IMR-90 (cell line): ENCODE results near the gene SIAH1. TPM values are rescaled to one million over a fixed set of nuclear protein-coding genes. Genes with fewer than 3 reads are reported as not detected.

Experiments
- ATAC-seq: fragments of 200-7000 bp; cut with Tn5 transposase; 2 replicates; pipeline ENCODE4 v1.9.1; 2020; ENCODE audit warnings: low read depth, mild to moderate bottlenecking, moderate library complexity
- BruUV-seq: library from RNA; stranded (reverse); fragments of 400-500 nt; replicated peaks from 2 replicates; lab custom pipeline; 2021; lab: Mats Ljungman, UMichigan
- CTCF ChIA-PET: fragments of 300-600 bp; formaldehyde crosslinking; extraction: SDS; loops from one replicate; lab custom pipeline; 2021; ENCODE audit warnings: antibody characterized with exemption; lab: Yijun Ruan, JAX
- POLR2A ChIA-PET: fragments of 300-600 bp; sonication (Branson Sonifier 250); formaldehyde crosslinking; loops from one replicate; lab custom pipeline; 2022; ENCODE audit warnings: antibody characterized with exemption; ENCODE audit not compliant: unreplicated experiment; lab: Charles Lee
- DNase-seq: peaks from one replicate; pipeline ENCODE4 v3.0.0; 2013
- H2AFZ ChIP-seq: replicated peaks from 2 replicates; pipeline ENCODE3; 2013; ENCODE audit warnings: low read length, mild to moderate bottlenecking; ENCODE audit not compliant: poor library complexity
- H2AK5ac ChIP-seq: 2 replicates; pipeline ENCODE4 v1.6.1; 2013; ENCODE audit warnings: low read depth, low read length, inconsistent platforms
- H2AK9ac ChIP-seq: replicated peaks from 2 replicates; pipeline ENCODE3; 2013; ENCODE audit warnings: mild to moderate bottlenecking, low read depth, low read length, moderate library complexity; ENCODE audit not compliant: poor library complexity
- H2BK120ac ChIP-seq: 2 replicates; pipeline ENCODE4 v1.6.1; 2013; ENCODE audit warnings: low read depth, low read length, inconsistent platforms
- H2BK15ac ChIP-seq: 3 replicates; pipeline ENCODE4 v1.6.1; 2013; ENCODE audit warnings: low read depth, low read length, inconsistent platforms
- H2BK20ac ChIP-seq: 2 replicates; pipeline ENCODE4 v1.6.1; 2013; ENCODE audit warnings: low read depth, mild to moderate bottlenecking, inconsistent platforms, low read length, moderate library complexity
- H2BK5ac ChIP-seq: 2 replicates; pipeline ENCODE4 v1.6.1; 2013; ENCODE audit warnings: mild to moderate bottlenecking, low read depth, low read length, inconsistent platforms; ENCODE audit not compliant: poor library complexity, severe bottlenecking
- H3K14ac ChIP-seq: replicated peaks from 2 replicates; pipeline ENCODE4 v1.6.1; 2013; ENCODE audit warnings: low read depth, low read length, inconsistent platforms
- H3K18ac ChIP-seq: 2 replicates; pipeline ENCODE4 v1.6.1; 2013; ENCODE audit warnings: low read depth, low read length, control low read depth
- H3K23ac ChIP-seq: 2 replicates; pipeline ENCODE4 v1.6.1; 2013; ENCODE audit warnings: low read depth, low read length, inconsistent platforms
- H3K27ac ChIP-seq: 2 replicates; pipeline ENCODE4 v1.5.1; 2013; ENCODE audit warnings: mild to moderate bottlenecking, control low read depth, low read length; ENCODE audit not compliant: insufficient read depth
- H3K27me3 ChIP-seq: 2 replicates; pipeline ENCODE4 v1.6.1; 2013; ENCODE audit warnings: low read length; ENCODE audit not compliant: control insufficient read depth, insufficient read depth
- H3K36me3 ChIP-seq: 2 replicates; pipeline ENCODE4 v1.6.1; 2013; ENCODE audit warnings: low read length, mixed read lengths; ENCODE audit not compliant: control insufficient read depth, insufficient read depth
- H3K4ac ChIP-seq: 2 replicates; pipeline ENCODE4 v1.6.1; 2013; ENCODE audit warnings: low read depth, low read length, inconsistent platforms
- H3K4me1 ChIP-seq: 2 replicates; pipeline ENCODE4 v1.6.1; 2013; ENCODE audit warnings: low read length, mixed read lengths; ENCODE audit not compliant: control insufficient read depth, insufficient read depth
- H3K4me2 ChIP-seq: 2 replicates; pipeline ENCODE4 v1.6.1; 2013; ENCODE audit warnings: low read depth, mild to moderate bottlenecking, control low read depth, low read length, moderate library complexity
- H3K4me3 ChIP-seq: 2 replicates; pipeline ENCODE4 v1.5.1; 2013; ENCODE audit warnings: low read depth, mild to moderate bottlenecking, control low read depth, low read length, moderate library complexity; ENCODE audit not compliant: insufficient read depth
- H3K56ac ChIP-seq: 2 replicates; pipeline ENCODE4 v1.6.1; 2013; ENCODE audit warnings: low read length, inconsistent platforms; ENCODE audit not compliant: insufficient read depth; ENCODE audit errors: extremely low read depth
- H3K79me1 ChIP-seq, 2 experiments: 2 replicates each; pipeline ENCODE4 v1.6.1; 2013; ENCODE audit warnings: low read length in 2 of 2, inconsistent platforms in 1 of 2, low read depth in 1 of 2
- H3K9ac ChIP-seq: 2 replicates; pipeline ENCODE4 v1.6.1; 2013; ENCODE audit warnings: low read depth, low read length, control low read depth
- H3K9me1 ChIP-seq: 2 replicates; pipeline ENCODE4 v1.6.1; 2013; ENCODE audit warnings: low read length, inconsistent platforms; ENCODE audit not compliant: insufficient read depth
- H3K9me3 ChIP-seq: 2 replicates; pipeline ENCODE4 v1.6.1; 2013; ENCODE audit warnings: low read length; ENCODE audit not compliant: control insufficient read depth, insufficient read depth
- H4K20me1 ChIP-seq: 2 replicates; pipeline ENCODE4 v1.6.1; 2013; ENCODE audit warnings: low read length, inconsistent platforms; ENCODE audit not compliant: insufficient read depth
- H4K5ac ChIP-seq: 2 replicates; pipeline ENCODE4 v1.6.1; 2013; ENCODE audit warnings: mild to moderate bottlenecking, low read depth, low read length, control low read depth
- H4K8ac ChIP-seq, 2 experiments: 2 replicates each; pipeline ENCODE4 v1.6.1; 2013; ENCODE audit warnings: low read depth in 2 of 2, low read length in 2 of 2, control low read depth in 1 of 2, inconsistent platforms in 1 of 2
- H4K91ac ChIP-seq: 2 replicates; pipeline ENCODE4 v1.6.1; 2013; ENCODE audit warnings: low read depth, low read length, inconsistent platforms; ENCODE audit not compliant: insufficient read depth
- BHLHE40 ChIP-seq: fragments of 150-350 bp; IDR thresholded peaks from 2 replicates; pipeline ENCODE4 v1.6.1; 2016; ENCODE audit warnings: mild to moderate bottlenecking, low read depth, low read length
- CEBPB ChIP-seq: IDR thresholded peaks from 2 replicates; pipeline ENCODE4 v1.6.1; 2012; ENCODE audit warnings: low read depth, low read length, improper control_type of control experiment
- CHD1 ChIP-seq: IDR thresholded peaks from 2 replicates; pipeline ENCODE4 v1.6.1; 2012; ENCODE audit warnings: low read depth, low read length, improper control_type of control experiment
- MXI1 ChIP-seq: IDR thresholded peaks from 2 replicates; pipeline ENCODE4 v1.6.1; 2012; ENCODE audit warnings: low read depth, mild to moderate bottlenecking, low read length, moderate library complexity, borderline replicate concordance
- NFE2L2 ChIP-seq: fragments of 150-350 bp; IDR thresholded peaks from 2 replicates; pipeline ENCODE4 v1.6.1; 2016; ENCODE audit warnings: low read depth, mild to moderate bottlenecking, low read length
- POLR2A ChIP-seq: IDR thresholded peaks from 2 replicates; pipeline ENCODE4 v1.6.1; 2012; ENCODE audit warnings: mild to moderate bottlenecking, low read depth, low read length
- RAD21 ChIP-seq: IDR thresholded peaks from 2 replicates; pipeline ENCODE4 v1.6.1; 2012; ENCODE audit warnings: low read length, improper control_type of control experiment
- RCOR1 ChIP-seq: IDR thresholded peaks from 2 replicates; pipeline ENCODE4 v1.6.1; 2012; ENCODE audit warnings: mild to moderate bottlenecking, low read length, improper control_type of control experiment; ENCODE audit not compliant: insufficient replicate concordance
- whole genome bisulfite sequencing, 2 experiments: methylation state at CpG; one replicate each; pipeline versions ENCODE4 v1.1.5 to v1.1.7; 2013; ENCODE audit warnings: missing lambda C conversion rate in 2 of 2; ENCODE audit not compliant: insufficient read length in 1 of 2; ENCODE audit errors: extremely low coverage in 2 of 2; 5-methylcytosine and 5-hydroxymethylcytosine counted together
- dilution Hi-C: fragments of 300-500 bp; cut with HindIII; formaldehyde crosslinking; loops from one replicate; pipeline ENCODE4 v1.14.3; 2018; ENCODE audit warnings: low sequenced_read_pairs; ENCODE audit not compliant: unreplicated experiment
- in situ Hi-C: fragments of 300-500 bp; cut with MboI; formaldehyde crosslinking; loops from 3 replicates; pipeline ENCODE4 v1.14.3; 2019; ENCODE audit warnings: low sequenced_read_pairs, inconsistent platforms, mixed read lengths
- intact Hi-C: fragments of 100-400 bp; cut with micrococcal nuclease; formaldehyde crosslinking; loops from 2 replicates; pipeline ENCODE4 v1.10.0; 2022
- polyA plus RNA-seq, 3 experiments: library from polyadenylated mRNA; depleted of rRNA; stranded (reverse); fragments of >200 nt; gene quantifications; 2 replicates each; pipeline ENCODE4 v1.2.3, GENCODE V29; 2012; ENCODE audit warnings: low replicate concordance in 1 of 3
- total RNA-seq: library from RNA; depleted of rRNA; stranded (reverse); fragments of >200 nt; gene quantifications from 2 replicates; pipeline ENCODE4 v1.2.3, GENCODE V29; 2012
- TF ChIP-seq, protein P1 (sequence below): fragments of 150-350 bp; IDR thresholded peaks from 2 replicates; pipeline ENCODE4 v1.6.1; 2016; ENCODE audit warnings: low read depth, mild to moderate bottlenecking, low read length, moderate library complexity, borderline replicate concordance
- TF ChIP-seq, protein P2 (sequence below): fragments of 150-350 bp; IDR thresholded peaks from 2 replicates; pipeline ENCODE4 v1.6.1; 2017; ENCODE audit warnings: mild to moderate bottlenecking, antibody characterized with exemption, low read length, low read depth

Gene SIAH1
- total and polyA plus RNA-seq, 2 of the 4 experiments (the other 2 are of a cell fraction): 10.3 to 17.7 TPM

DNA sequence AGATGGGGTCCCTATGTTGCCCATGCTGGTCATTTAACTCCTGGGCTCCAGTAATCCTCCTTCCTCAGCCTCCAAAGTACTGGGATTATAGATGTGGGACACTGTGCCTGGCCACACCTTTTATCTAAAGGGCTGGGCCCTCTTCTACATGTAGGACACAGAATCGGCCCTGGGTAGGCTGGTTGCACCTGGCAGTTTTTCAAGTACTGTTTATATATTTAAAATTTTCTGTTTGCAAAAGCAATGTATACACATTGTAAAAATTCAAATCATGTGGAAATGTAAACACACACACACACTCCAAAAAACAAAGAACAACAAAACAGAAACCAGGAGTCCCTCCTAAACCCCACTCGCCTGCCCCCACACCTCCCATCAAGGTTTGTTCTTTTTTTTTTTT is 28.1 kb upstream of the SIAH1 start:
- no peaks in the 10 kb centered on the region for H3K9me3 ChIP-seq
- CTCF ChIA-PET: no interaction called here
- in situ Hi-C loops (no loop called here), intact Hi-C loops (no loop called here), dilution Hi-C loops (no loop called here)
- no peak overlapping the region; the same call in 1 of the 2 replicates for H2AK5ac ChIP-seq
- no peak overlapping the region for H3K14ac ChIP-seq
- H4K5ac ChIP-seq: no peak overlapping the region
- H2BK20ac ChIP-seq: no peak overlapping the region
- no peak for DNase-seq
- no peak overlapping the region for H3K56ac ChIP-seq
- BruUV-seq: no TSS peak
- no peak for ATAC-seq
- no peak overlapping the region for H2AFZ ChIP-seq
- WGBS, 2 experiments: no CpG with 5 or more reads among the region's 2 CpGs
- H3K27ac ChIP-seq: no peak overlapping the region
- H4K8ac ChIP-seq: no peak overlapping the region
- no peak overlapping the region for H3K18ac ChIP-seq
- H3K27me3 ChIP-seq: no peaks in the 10 kb centered on the region
- H2BK15ac ChIP-seq: no peak overlapping the region
- no peaks in the 10 kb centered on the region for H3K36me3 ChIP-seq
- no peak overlapping the region for H2AK9ac ChIP-seq
- no peak overlapping the region for H3K23ac ChIP-seq
- H3K79me1 ChIP-seq: no peaks in the 10 kb centered on the region
- POLR2A ChIA-PET: no interaction called here
- no peak overlapping the region for H3K4me2 ChIP-seq
- H3K4me1 ChIP-seq: peaks cover 14% of the 10 kb centered on the region
- H2BK5ac ChIP-seq: no peak overlapping the region
- no peak overlapping the region for H4K91ac ChIP-seq
- peaks cover 7% of the 10 kb centered on the region; the same call in 1 of the 2 replicates for H3K9me1 ChIP-seq
- H3K4me3 ChIP-seq: no peak overlapping the region
- TF ChIP-seq RAD21 (no peak), MXI1 (no peak), CHD1 (no peak), CEBPB (no peak), POLR2A (no peak), RCOR1 (no peak), BHLHE40 (no peak), NFE2L2 (no peak)
- TF ChIP-seq, protein P1, sequence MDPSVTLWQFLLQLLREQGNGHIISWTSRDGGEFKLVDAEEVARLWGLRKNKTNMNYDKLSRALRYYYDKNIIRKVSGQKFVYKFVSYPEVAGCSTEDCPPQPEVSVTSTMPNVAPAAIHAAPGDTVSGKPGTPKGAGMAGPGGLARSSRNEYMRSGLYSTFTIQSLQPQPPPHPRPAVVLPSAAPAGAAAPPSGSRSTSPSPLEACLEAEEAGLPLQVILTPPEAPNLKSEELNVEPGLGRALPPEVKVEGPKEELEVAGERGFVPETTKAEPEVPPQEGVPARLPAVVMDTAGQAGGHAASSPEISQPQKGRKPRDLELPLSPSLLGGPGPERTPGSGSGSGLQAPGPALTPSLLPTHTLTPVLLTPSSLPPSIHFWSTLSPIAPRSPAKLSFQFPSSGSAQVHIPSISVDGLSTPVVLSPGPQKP: no peak
- TF ChIP-seq, protein P2, sequence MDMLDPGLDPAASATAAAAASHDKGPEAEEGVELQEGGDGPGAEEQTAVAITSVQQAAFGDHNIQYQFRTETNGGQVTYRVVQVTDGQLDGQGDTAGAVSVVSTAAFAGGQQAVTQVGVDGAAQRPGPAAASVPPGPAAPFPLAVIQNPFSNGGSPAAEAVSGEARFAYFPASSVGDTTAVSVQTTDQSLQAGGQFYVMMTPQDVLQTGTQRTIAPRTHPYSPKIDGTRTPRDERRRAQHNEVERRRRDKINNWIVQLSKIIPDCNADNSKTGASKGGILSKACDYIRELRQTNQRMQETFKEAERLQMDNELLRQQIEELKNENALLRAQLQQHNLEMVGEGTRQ: no peak
- H4K20me1 ChIP-seq: no peaks in the 10 kb centered on the region
- no peak overlapping the region for H3K9ac ChIP-seq
- H2BK120ac ChIP-seq: peak overlapping the region; percentile 33; the same call in 1 of the 2 replicates
- H3K4ac ChIP-seq: peak overlapping the region; percentile 40; the same call in 1 of the 2 replicates
